ENCODE results near the gene TYMS. TPM values are rescaled to one million over a fixed set of nuclear protein-coding genes. Genes with fewer than 3 reads are reported as not detected.

The TYMS gene
- total RNA-seq, 1 donor from 2014 or later = 61.7 TPM

DNA sequence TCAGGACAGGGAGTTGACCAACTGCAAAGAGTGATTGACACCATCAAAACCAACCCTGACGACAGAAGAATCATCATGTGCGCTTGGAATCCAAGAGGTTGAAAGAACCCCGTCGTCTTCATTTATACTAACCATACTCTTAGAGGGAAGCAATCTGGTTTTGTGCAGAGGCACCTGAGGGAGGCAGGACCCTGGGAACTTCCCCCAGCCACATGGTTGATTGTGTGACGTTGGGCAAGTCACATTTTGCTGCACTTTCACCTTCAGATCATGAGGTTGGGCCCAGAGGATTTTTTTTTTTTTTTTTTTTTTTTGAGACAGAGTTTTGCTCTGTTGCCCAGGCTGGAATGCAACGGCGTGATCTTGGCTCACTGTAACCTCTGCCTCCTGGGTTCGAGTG, 11.6 kb downstream of the TYMS start:
- Mint-ChIP-seq H3K27me3 (ENCODE audit: unreplicated experiment) (no peaks in the 10 kb centered on the region), H3K9me3 (ENCODE audit: unreplicated experiment) (no peaks in the 10 kb centered on the region), H3K27ac (ENCODE audit: unreplicated experiment) (no peak overlapping the region), H3K36me3 (ENCODE audit: low read depth, unreplicated experiment) (peaks cover 45% of the 10 kb centered on the region), H3K4me3 (ENCODE audit: unreplicated experiment) (no peak overlapping the region), H3K4me1 (ENCODE audit: unreplicated experiment) (no peaks in the 10 kb centered on the region)
- DNase-seq (ENCODE audit: low spot score) = no peak
- TF ChIP-seq, protein P1, sequence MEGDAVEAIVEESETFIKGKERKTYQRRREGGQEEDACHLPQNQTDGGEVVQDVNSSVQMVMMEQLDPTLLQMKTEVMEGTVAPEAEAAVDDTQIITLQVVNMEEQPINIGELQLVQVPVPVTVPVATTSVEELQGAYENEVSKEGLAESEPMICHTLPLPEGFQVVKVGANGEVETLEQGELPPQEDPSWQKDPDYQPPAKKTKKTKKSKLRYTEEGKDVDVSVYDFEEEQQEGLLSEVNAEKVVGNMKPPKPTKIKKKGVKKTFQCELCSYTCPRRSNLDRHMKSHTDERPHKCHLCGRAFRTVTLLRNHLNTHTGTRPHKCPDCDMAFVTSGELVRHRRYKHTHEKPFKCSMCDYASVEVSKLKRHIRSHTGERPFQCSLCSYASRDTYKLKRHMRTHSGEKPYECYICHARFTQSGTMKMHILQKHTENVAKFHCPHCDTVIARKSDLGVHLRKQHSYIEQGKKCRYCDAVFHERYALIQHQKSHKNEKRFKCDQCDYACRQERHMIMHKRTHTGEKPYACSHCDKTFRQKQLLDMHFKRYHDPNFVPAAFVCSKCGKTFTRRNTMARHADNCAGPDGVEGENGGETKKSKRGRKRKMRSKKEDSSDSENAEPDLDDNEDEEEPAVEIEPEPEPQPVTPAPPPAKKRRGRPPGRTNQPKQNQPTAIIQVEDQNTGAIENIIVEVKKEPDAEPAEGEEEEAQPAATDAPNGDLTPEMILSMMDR (IDR thresholded peaks at IDR 0.05; ENCODE audit: unreplicated experiment) = no peak

DNA sequence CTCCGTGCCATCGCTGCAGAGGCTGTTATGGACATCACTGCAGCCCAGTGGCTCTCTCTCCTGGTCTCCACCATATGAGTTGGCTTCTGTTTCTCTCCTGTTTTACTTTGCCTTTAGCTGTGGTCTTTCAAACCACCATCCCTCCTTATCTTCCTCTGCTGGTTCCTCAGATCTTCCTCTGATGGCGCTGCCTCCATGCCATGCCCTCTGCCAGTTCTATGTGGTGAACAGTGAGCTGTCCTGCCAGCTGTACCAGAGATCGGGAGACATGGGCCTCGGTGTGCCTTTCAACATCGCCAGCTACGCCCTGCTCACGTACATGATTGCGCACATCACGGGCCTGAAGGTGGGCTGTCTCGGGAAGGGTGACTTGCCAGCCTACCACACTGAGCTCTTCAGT, 13.1 kb downstream of the TYMS start:
- no peaks in the 10 kb centered on the region for H3K4me1 Mint-ChIP-seq (ENCODE audit: unreplicated experiment)

DNA sequence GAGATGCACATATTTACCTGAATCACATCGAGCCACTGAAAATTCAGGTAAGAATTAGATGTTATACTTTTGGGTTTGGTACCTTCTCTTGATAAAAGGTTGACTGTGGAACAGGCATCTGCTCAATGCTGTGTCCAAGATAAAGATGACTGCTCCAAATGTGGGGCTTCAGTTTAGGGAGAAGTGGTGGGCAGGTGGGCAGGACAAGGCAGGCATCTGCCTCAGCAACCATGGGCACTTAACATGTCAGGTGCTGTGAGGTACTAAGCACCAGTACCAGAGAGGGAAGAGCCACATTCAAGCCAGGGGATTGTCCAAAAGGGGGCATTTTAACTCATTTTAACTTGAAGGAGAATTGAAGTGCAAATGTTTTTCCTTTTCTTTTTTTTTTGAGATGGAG, 14.0 kb downstream of the TYMS start:
- no peak for DNase-seq (ENCODE audit: low spot score)
- Mint-ChIP-seq H3K27ac (ENCODE audit: unreplicated experiment) (no peak overlapping the region), H3K27me3 (ENCODE audit: unreplicated experiment) (no peaks in the 10 kb centered on the region), H3K4me3 (ENCODE audit: unreplicated experiment) (no peak overlapping the region), H3K36me3 (ENCODE audit: low read depth, unreplicated experiment) (peaks cover 46% of the 10 kb centered on the region), H3K4me1 (ENCODE audit: unreplicated experiment) (no peaks in the 10 kb centered on the region), H3K9me3 (ENCODE audit: unreplicated experiment) (no peaks in the 10 kb centered on the region)
- TF ChIP-seq, protein P1 (IDR thresholded peaks at IDR 0.05; ENCODE audit: unreplicated experiment) = no peak

More for the DNA sequence above, 13.1 kb downstream of the TYMS start:
- DNase-seq (ENCODE audit: low spot score) = no peak
- Mint-ChIP-seq H3K9me3 (ENCODE audit: unreplicated experiment) (no peaks in the 10 kb centered on the region), H3K27ac (ENCODE audit: unreplicated experiment) (no peak overlapping the region), H3K4me3 (ENCODE audit: unreplicated experiment) (no peak overlapping the region), H3K36me3 (ENCODE audit: low read depth, unreplicated experiment) (peaks cover 49% of the 10 kb centered on the region), H3K27me3 (ENCODE audit: unreplicated experiment) (no peaks in the 10 kb centered on the region)
- TF ChIP-seq, protein P1 (IDR thresholded peaks at IDR 0.05; ENCODE audit: unreplicated experiment) = no peak

DNA sequence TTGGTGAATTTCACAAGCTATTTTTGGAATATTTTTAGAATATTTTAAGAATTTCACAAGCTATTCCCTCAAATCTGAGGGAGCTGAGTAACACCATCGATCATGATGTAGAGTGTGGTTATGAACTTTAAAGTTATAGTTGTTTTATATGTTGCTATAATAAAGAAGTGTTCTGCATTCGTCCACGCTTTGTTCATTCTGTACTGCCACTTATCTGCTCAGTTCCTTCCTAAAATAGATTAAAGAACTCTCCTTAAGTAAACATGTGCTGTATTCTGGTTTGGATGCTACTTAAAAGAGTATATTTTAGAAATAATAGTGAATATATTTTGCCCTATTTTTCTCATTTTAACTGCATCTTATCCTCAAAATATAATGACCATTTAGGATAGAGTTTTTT, 15.9 kb downstream of the TYMS start:
- Mint-ChIP-seq H3K4me3 (ENCODE audit: unreplicated experiment) (no peak overlapping the region), H3K36me3 (ENCODE audit: low read depth, unreplicated experiment) (peaks cover 43% of the 10 kb centered on the region), H3K4me1 (ENCODE audit: unreplicated experiment) (no peaks in the 10 kb centered on the region), H3K27me3 (ENCODE audit: unreplicated experiment) (no peaks in the 10 kb centered on the region), H3K9me3 (ENCODE audit: unreplicated experiment) (no peaks in the 10 kb centered on the region), H3K27ac (ENCODE audit: unreplicated experiment) (no peak overlapping the region)
- TF ChIP-seq, protein P1 (IDR thresholded peaks at IDR 0.05; ENCODE audit: unreplicated experiment) = no peak
- DNase-seq (ENCODE audit: low spot score) = no peak

DNA sequence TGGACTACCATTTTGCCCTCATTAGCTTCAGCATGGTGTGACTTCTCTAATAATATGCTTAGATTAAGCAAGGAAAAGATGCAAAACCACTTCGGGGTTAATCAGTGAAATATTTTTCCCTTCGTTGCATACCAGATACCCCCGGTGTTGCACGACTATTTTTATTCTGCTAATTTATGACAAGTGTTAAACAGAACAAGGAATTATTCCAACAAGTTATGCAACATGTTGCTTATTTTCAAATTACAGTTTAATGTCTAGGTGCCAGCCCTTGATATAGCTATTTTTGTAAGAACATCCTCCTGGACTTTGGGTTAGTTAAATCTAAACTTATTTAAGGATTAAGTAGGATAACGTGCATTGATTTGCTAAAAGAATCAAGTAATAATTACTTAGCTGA, 16.3 kb downstream of the TYMS start:
- DNase-seq (ENCODE audit: low spot score) = no peak
- no peaks in the 10 kb centered on the region for H3K27me3 Mint-ChIP-seq (ENCODE audit: unreplicated experiment)
- H3K4me1 Mint-ChIP-seq (ENCODE audit: unreplicated experiment) = no peaks in the 10 kb centered on the region
- peaks cover 40% of the 10 kb centered on the region for H3K36me3 Mint-ChIP-seq (ENCODE audit: low read depth, unreplicated experiment)
- H3K9me3 Mint-ChIP-seq (ENCODE audit: unreplicated experiment) = no peaks in the 10 kb centered on the region
- TF ChIP-seq, protein P1 (IDR thresholded peaks at IDR 0.05; ENCODE audit: unreplicated experiment) = no peak
- no peak overlapping the region for H3K27ac Mint-ChIP-seq (ENCODE audit: unreplicated experiment)
- H3K4me3 Mint-ChIP-seq (ENCODE audit: unreplicated experiment) = no peak overlapping the region

Measured in endothelial cell (in vitro differentiated cells).